Measurements from ENCODE around the gene DDX17.

Gene DDX17

DNA sequence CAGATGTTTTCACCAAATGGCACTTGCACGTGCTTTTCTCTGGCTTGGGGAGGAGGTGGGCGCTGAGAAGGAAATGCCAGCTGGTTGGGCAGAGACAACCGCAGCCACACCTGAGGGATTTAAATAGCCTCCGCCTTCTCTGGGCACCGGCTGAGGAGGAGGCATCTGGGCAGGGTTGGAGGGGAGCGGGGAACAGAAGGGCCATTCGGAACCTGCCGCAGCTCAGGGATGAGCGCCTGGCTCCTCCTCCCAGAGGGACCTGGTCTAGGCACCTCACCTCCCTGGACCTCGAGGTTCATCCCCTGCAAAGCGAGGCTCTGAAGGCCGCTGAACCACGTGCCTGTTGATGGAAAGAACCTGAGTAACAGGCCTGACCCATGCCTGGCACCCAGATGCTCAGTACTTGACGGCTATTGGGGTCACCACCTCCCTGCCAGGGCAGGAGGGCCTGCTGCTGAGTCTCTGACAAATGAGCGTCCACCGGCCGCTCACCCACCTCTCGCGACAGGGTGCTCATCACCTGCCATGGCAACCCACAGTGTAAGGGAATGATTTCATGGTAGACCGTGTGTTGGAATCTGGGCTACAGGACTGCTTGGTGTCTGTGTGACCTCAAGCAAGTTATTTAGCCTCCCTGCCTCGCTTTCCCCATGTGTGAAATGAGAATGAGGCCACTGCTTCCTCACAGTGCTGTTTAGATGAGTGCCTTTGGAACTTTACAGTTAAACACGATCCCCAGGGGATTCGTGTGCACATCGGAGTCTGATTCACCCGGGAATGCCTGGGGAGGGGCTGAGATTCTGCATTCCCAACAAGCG lies 40.2 kb downstream of the DDX17 start:
- no peak for DNase-seq (ENCODE audit: low read depth in 2 of 2)

DNA sequence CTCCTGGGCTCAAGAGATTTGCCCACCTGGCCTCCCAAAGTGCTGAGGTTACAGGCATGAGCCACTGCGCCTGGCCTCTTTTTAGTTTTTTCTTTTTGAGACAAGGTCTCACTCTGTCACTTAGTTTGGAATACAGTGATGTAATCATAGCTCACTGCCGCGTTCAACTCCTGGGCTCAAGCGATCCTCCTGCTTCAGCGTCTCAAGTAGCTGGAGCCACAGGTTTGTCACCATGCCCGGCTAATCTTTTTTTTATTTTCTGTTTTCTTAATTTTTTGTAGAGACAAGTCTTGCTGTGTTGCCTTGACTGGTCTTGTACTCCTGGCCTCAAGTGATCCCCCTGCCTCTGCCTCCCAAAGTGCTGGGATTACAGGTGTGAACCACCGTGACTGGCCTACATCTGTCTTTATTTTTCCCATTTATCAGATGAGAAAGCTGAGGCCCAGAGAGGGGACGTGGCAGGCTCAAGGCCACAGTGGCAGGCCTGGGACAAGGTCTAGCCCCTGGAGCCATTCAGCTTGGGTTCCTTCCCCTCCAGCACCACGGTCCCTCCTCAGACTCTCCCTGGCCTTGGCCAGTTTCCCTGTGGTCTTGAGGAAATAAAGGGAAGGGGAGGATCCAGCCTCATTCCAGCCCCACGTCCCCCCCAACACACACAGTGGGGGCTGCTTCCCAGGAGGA lies 41.0 kb downstream of the DDX17 start:
- DNase-seq (ENCODE audit: low read depth in 2 of 2) = no peak

DNA sequence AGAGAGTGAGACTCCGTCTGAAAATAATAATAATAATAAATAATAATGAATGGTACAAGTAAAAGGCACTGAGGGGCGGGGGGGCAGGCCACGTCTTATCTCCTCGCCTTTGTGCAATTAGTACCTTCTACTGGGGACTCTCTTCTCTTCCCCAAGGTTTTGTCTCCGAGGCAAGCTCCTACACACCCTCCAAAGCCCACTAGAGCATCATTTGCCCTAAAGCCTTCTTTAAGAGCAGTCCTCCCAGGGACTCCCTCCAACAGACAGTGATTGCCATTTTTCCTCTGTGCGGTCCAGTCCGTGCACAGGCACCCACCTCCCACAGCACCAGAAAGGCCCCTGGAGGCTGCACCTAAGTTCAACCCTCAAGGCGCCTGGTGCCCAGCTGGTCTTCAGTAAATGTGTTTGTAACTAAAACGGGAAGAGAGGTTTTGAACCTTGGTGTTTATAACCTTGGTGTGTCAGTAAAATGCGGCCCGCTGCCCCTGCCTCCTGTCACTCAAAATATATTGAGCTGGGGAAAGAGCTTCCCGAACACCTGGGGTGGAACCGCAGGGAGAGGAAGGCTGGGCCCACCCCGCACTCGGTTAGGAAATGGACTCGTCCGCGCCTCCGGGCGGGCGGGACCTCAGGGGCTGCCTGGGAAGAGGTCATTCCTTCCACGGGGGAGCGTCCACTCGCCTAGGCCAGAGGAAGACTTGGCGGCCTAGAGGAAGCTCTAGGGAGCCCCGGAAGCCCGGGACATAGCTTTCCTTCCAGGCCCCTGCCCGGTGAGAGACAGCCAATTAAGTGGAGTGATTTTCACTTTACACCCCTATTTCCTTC lies 42.9 kb downstream of the DDX17 start:
- no peak for DNase-seq (ENCODE audit: low read depth in 2 of 2)

DNA sequence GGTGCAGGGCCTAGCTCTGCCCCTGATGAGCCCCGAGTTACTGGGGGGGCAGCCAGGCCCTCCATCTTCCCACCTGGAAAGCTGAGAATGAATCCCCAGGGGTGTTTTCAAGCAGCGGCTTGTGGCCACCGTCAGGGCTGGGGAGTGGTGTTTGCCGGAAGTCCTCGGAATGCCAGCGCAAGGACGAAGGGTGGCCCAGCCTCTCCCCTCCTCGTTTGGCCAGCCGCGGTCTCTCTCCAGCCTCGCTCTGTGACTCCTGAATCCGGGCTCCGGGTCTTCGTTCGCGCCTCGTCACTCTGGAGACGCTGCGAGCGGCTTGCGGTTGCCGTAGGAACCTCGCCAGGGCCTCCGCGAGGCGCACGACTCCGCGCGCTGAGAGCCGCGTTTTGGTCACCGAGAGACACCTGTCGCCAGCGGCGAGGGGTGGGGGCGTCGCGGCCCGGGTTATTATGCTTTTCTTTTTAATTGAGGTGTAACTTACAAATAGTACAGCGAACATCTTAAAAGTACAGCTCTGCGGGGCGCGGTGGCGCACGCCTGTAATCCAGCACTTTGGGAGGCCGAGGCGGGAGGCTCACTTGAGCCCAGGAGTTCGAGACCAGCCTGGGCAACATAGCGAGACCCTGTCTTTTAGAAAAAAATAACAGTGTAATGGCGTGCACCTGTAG lies 44.6 kb downstream of the DDX17 start:
- peak; percentile 18 to 62 for DNase-seq (ENCODE audit: low read depth in 2 of 2)

DNA sequence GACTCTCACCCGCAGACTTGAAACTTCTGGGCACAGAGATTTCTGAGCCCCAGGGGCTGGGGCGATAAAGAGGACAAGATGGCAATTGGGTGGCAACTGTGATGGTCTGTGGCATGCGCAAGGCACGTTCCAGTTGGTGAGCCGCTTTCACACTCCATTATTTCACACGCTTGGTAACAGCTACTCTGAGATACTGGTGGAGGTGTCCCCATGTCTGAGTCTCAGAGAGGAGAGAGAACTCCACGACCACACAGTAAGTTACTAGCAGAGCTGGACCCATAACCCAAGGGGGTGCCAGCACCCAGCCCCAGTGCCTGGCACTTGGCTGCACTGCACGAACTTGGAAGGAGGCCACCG lies 45.1 kb downstream of the DDX17 start:
- DNase-seq (ENCODE audit: low read depth in 2 of 2) = no peak

DNA sequence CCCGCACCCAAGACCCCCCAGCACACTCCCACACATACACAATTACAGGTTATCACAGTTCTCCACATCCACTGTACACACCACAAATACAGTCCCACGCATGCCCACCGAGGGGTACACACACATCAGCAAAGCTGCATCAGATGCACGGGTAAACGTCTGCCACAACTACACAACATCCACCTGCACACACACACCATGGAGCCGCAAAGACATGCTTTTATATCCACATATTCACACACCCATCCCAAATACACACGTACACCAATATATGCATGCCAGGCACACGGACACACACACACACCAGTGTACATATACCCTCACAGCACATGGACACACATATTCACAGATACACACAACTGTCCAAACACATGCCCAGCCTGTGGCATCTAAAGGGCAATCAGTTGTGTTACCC lies 45.7 kb downstream of the DDX17 start:
- no peak for DNase-seq (ENCODE audit: low read depth in 2 of 2)

DNA sequence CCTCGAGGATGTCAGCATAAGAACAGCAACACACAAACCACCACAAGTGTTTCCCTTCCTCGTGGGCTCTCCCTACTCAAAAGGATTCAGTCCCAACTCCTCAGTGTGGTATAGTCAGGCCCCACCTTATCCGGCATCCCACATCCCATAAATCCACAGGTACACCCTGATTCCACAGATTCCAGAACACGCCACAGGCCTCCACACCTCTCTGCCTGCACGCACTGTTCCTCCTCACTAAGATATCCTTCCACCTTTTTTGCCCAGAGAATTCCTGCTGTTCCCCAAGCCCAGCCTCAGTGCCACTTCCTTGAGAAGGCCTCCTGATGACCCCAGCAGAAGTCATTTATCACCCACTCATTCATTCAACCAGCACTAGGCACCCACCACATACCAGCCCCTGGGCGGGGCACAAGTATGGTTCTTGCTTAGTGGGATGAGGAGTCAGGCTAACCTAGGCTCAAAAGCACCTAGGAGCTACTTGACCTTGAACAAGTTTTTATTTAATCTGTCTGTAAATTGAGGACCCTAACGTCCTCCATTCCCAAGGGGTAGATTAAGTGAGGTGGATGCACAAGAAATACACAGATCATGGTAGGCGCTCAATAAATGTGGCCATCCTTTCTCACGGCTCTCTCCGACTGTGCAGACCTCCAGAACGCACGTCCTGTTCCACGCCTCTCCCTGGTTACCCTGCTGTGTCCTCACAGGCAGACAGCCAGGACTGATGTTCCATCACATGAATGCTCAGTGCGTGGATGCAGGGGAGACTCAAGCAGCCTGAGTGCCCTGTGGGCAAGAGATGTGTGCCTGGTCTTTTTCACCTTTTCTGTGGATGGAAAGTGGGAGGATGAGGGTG lies 49.0 kb downstream of the DDX17 start:
- DNase-seq (ENCODE audit: low read depth in 2 of 2) = no peak

DNA sequence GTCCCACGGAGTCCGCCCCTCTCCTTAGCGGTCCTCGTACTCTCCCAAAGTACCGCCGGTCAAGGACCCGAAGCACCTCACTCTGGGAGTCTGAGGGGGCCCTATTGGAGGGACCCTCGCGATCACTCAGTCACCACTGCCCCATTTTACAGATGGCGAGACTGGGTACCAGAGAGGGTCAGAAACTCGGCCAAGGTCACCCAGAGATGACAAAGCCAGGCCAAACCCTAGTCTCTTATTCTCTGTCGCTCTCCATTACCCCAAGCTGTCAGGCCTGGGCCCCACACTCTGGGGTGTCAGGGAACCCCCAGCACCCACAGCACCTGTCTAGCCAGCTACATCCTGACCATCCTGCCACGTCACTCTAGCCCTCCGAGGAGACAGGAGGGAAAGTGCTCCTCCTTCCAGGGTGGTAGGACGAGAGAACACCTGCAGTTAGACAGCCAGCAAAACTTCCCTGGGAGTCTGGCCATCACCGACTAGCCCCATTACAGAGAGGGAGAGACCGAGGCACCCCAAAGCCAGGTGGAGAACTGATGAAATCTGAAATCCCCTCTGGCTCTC lies 49.8 kb downstream of the DDX17 start:
- no peak for DNase-seq (ENCODE audit: low read depth in 2 of 2)

DNA sequence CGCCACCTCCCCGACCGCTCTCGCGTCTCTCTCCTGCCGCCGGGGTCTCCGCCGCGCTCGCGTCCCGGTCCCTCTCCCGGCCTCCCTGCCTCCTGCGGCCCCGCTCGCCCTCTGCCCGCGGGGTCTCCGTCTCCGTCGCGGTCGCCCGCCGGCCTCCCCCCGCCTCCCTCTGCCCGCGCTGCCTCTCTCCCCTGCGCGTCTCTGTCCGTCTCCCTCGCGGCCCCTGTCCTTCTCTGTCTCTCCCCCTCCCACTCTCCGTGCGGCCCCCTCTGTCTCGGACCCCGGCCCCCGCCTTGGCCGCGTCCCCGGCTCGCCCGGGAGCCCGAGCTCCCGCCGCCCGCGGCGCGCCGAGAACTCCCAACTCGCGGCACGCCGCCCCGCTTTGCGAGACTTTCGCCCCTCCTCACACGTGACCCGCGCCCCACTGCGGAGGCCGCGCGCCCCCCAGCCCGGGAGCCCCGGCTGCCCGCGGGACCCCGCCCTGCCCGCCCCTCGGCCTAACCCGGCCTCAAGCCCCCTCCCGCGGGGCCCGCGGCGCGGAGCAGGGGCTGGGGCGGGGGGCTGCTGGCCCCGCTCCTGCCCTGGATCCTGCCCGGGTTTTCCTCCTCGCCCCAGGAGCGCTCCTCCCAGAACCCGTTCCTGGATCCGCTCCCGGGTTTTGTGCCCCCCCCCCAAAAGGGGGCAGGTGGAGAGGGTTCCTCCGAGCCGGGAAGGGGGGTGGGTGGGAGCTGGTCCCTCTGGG lies 50.4 kb downstream of the DDX17 start:
- DNase-seq (ENCODE audit: low read depth in 2 of 2) = no peak

DNA sequence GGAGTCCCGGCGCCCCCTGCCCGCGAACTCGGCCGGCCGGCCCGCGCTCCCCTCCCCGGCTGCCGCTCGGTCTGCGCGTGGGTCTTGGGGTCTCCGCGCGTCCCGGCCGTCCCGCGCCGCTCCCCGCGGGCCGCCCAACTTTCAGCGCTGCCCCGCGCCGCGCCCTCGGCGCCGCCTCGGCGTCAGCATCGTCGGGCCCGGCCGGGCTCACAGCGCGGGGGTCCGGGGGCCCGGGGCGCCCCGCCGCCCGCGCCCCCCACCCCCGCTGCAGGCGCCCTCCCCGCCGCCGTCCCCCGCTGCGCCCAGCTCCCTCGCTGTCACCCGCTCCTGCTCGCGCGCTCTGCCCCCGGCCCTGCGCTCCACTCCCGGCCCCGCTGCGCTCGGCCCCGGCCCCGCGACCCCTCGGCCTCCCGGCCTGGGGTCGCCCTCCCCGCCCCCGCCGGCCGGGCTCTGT lies 51.0 kb downstream of the DDX17 start, which contains the start of gene KCNJ4:
Gene KCNJ4 (minus strand): TSS at position 124 of the 454 bp plus-strand sequence. CDS start 27,067 bp downstream, outside the sequence.
- DNase-seq (ENCODE audit: low read depth in 2 of 2) = no peak

DNA sequence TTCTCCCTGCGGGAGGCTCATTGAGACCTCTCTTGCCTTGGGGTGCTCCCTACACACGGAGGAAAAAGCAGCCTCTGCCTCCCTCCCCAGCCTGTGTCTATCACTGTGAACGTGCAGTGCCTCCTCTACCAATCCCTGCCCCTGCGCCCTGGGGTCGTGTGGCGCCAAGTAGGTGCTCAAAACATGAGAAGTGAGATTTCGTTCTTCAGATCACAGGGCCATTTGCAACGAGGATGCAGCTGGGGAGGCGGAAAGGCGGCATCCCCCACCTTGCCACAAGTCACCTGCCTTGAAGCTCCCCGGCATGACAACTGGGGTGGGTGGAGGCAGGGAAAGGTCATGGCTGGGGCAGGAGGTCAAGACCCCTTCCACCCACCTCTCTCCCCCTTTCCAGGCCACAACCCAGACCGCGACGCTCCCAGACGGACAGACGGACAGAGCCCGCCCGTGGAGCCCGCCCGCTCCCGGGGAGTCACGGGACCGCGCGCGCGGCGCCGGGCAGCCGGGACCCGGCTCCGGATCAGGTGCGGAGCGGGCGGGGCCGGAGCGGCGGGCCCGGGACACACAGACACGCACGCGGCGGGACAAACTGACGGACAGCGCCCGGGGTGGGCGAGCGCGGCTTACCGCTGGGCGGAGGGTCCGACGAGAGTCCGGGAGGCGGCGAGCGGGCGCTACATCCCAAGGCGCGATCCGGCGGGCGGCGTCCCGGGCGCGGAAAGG lies 51.6 kb downstream of the DDX17 start:
- no peak for DNase-seq (ENCODE audit: low read depth in 2 of 2)

DNA sequence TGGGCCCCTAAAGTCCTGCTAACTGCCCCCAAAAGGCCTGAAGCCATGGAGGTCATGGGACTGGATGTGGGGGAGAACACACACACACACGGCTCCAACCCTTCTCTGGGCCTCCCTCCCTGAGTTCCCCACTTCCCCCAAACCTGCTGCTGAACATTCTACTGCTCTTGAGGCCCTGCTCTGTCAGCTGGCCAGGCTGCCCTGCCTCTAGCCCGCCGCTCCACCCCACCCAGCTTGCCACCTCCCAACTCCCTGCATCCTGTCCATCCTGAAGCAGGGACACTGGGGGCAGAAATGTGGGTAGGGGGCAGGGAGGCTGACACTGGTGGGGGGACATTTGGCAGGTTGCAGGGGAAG lies 52.1 kb downstream of the DDX17 start:
- DNase-seq (ENCODE audit: low read depth in 2 of 2) = no peak

DNA sequence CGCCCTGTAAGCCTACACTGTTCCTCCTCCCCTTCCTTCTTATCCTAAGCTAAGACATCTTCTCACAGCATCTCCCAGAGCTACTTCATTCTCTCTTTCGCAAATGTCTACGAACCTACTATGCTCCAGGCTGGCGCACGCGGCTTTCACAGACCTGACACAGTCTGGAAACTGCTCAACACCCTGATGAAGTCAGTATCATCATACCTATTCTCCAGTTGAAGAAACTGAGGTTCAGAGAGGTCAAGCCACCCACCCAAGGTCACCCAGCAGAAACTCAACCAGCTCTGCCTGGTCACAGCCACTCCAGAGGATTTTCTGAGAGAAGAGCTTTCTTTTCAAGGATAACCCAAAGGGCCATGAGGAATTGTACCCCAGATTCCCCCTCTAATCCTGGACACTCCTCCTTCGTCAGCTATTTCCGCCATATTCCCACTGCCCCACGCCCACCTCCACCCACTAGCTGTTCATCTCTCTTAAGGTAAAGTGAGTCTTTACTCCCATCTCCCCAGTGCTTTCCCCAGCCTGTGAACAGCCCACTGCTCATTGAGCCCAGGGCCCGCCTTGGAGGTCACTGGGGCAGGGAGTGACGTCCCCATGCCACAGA lies 52.9 kb downstream of the DDX17 start:
- DNase-seq (ENCODE audit: low read depth in 2 of 2) = no peak

DNA sequence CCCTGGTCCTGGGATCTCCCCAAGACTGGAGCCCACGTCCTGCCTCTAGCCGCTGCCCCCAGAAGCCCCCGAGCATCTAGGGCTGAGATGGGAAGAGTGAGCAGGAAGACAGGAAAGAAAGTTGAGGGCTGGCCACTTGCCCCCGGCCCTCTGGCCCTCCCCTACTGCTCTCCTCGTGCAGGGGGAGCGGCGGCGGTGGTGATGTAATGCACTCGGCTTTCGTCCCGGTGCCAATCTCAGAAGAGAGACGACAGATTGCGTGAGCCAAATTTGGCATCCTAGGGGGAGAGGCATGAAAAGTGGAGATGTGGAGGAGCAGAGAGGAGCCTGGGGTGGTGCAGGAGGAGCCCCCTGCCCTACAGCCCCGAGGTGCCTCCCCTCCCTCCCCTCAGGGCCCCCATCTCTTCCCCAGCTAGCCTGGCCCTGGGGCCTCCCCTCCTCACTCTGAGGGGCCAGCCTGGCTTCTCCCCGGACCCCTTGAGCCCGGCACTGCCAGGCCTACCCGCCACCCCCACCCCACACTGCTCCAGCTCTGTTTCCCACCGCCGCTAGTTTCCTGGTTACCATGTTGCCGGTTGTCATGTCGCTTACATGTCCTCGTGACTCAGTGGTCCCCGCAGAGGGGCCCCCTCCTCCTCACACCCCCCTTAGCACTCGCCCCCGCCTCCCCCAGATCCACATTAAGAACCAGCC lies 53.6 kb downstream of the DDX17 start:
- DNase-seq (ENCODE audit: low read depth in 2 of 2) = no peak

DNA sequence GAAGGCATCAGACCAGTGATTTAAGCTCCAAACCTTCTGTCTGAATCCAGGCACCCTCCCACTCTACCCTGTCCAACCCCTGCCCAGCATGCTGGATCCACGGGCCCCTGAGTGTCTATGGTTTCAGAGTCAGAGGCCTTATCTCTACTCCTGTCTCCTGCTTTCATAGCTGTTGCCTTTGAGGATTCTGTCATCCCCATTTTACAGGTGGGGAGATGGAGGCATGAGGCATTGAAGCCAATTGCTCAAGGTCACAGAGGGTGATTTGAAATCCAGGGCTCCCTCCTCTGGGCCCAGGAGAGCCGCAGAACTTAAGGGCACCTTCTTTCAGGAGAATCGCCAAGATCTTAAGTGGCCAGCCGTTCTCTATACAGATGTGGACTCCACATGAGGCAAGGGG lies 54.2 kb downstream of the DDX17 start:
- DNase-seq (ENCODE audit: low read depth in 2 of 2) = no peak

DNA sequence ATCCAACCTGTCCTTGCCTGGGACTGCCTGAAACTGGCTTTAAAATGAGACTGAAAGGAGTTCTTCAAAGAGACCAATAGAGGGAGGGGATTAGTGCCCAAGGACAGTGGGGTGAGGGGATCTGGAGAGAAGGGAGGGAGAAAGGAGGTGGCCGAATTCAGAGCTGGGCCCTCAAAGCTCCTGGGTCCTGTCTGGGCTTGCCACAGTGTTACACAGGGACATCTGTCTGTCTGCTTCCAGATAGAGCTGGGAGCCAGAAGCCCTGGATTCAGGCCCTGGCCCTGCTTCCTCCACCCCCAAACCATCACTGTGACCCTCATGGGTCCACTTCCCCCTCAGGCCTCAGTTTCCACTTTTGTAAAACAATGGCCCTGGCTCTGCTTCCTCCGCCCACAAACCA lies 54.7 kb downstream of the DDX17 start:
- DNase-seq (ENCODE audit: low read depth in 2 of 2) = no peak

DNA sequence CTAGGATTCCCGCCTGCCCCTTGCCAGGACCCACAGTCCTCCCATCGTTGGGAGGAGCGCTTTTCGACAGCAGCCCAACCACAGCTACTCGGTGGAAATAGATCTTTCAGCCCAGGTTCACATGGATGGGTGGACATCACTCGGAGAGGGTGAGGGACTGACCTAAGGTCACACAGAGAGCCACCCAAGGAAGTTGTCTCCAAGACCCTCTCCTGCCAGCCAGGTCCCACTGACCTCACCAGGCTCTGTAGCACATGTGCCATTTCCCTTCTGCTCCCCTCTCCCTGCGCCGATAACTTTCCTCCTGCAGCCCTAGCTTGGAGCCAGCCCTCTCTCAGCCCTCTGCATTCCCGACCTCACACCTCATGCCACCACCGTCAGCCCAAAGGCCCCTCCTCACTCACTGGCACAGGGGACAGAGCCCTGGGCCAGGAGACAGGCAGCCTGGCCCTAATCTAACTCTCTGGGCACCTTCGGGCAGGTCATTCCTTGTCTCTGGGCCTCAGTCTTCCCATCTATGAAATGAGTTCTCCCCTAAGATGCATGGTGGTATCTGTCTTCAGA lies 55.8 kb downstream of the DDX17 start:
- DNase-seq (ENCODE audit: low read depth in 2 of 2) = no peak

DNA sequence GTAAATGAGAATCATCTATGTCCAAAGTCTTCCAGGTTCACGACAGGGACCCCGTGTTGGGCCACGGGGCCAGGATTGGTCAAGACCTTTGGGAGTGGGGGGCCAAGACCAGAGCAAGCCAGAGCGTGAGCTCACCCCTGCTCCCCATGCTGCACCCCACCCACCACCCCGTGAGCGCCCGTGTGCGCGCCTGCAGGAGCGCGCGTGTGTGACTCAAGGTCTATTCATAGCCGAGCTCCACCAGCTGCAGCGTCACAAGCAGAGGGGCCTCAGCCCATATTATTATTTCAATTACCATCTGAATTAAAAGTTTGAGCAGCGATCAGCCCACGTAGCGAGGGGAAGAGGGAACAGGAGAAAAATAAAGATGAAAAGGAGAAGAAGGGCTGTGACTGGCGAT lies 56.3 kb downstream of the DDX17 start:
- DNase-seq (ENCODE audit: low read depth in 2 of 2) = no peak

Data from stimulated activated CD4-positive, alpha-beta T cell treated with anti-CD3 and anti-CD28 coated beads, Interleukin-12 subunit alpha, Interleukin-12 subunit beta, amount 100 ng/mL, for 24 hours (primary cell).